HEK293 (cell line): ENCODE results near the gene EGFL8.
A peak's percentile ranks its signal among the peaks of the same experiment; 100 is the strongest.

Experiments used
- CTCF ChIA-PET: fragments of 350-600 bp; formaldehyde crosslinking; extraction: SDS; loops from one replicate; lab custom pipeline; 2021; ENCODE audit warnings: antibody characterized with exemption; lab: Yijun Ruan, JAX
- POLR2A ChIA-PET: fragments of 300-600 bp; formaldehyde crosslinking; extraction: SDS; loops from one replicate; lab custom pipeline; 2020; ENCODE audit warnings: antibody characterized with exemption, inconsistent platforms; lab: Yijun Ruan, JAX
- H3K27ac ChIP-seq: fragments of 200-500 bp; sonication (Bioruptor generic); 2 replicates; pipeline ENCODE4 v1.5.1; 2014; ENCODE audit warnings: low read depth, low read length, control low read depth, inconsistent platforms; ENCODE audit errors: extremely low read depth
- H3K36me3 ChIP-seq, 2 experiments: fragments of 200-500 bp in 1 of 2; sonication (Bioruptor generic) in 1 of 2; 1 replicate in 1 of 2; 2 replicates in 1 of 2; pipeline ENCODE4 v1.5.1; 2014 to 2017; ENCODE audit warnings: inconsistent platforms in 2 of 2, low read length in 2 of 2; ENCODE audit not compliant: control insufficient read depth in 2 of 2, insufficient read depth in 1 of 2
- H3K4me1 ChIP-seq: fragments of 200-500 bp; sonication (Bioruptor generic); 2 replicates; pipeline ENCODE4 v1.5.1; 2014; ENCODE audit warnings: mild to moderate bottlenecking, low read length, inconsistent platforms; ENCODE audit not compliant: control insufficient read depth, insufficient read depth
- H3K4me3 ChIP-seq: 2 replicates; pipeline ENCODE4 v1.5.1; 2011; ENCODE audit warnings: low read depth, mild to moderate bottlenecking, control low read depth, low read length, moderate library complexity
- H3K9me3 ChIP-seq: fragments of 200-500 bp; sonication (Bioruptor generic); 2 replicates; pipeline ENCODE4 v1.5.1; 2014; ENCODE audit warnings: low read depth, low read length, inconsistent platforms; ENCODE audit not compliant: control insufficient read depth, insufficient read depth
- IKZF3 ChIP-seq: fragments of 450-650 bp; IDR thresholded peaks from 2 replicates; pipeline ENCODE4 v1.5.0; 2018; ENCODE audit warnings: missing biosample characterization, mild to moderate bottlenecking, missing genetic modification characterization, moderate library complexity
- PBX3 ChIP-seq: sonication (generic); formaldehyde crosslinking; IDR thresholded peaks from 2 replicates; pipeline ENCODE4 v1.8.1; 2022; ENCODE audit warnings: mild to moderate bottlenecking, moderate library complexity, missing genetic modification reagents
- RBAK ChIP-seq: fragments of 450-650 bp; formaldehyde crosslinking; IDR thresholded peaks from 2 replicates; pipeline ENCODE4 v1.5.1; 2016; ENCODE audit warnings: missing biosample characterization, missing genetic modification characterization
- ZBTB17 ChIP-seq: fragments of 450-650 bp; formaldehyde crosslinking; IDR thresholded peaks from 2 replicates; pipeline ENCODE4 v1.5.1; 2016; ENCODE audit warnings: missing biosample characterization, missing genetic modification characterization
- ZFHX2 ChIP-seq: fragments of 450-650 bp; formaldehyde crosslinking; conservative IDR thresholded peaks from 2 replicates; pipeline ENCODE4 v1.5.1; 2016; ENCODE audit warnings: missing biosample characterization, missing genetic modification characterization
- ZFP69B ChIP-seq: fragments of 450-650 bp; formaldehyde crosslinking; IDR thresholded peaks from 2 replicates; pipeline ENCODE4 v1.5.1; 2016; ENCODE audit warnings: missing biosample characterization, missing genetic modification characterization
- ZNF138 ChIP-seq: fragments of 450-650 bp; formaldehyde crosslinking; IDR thresholded peaks from 2 replicates; pipeline ENCODE4 v1.5.1; 2016; ENCODE audit warnings: missing biosample characterization, missing genetic modification characterization, borderline replicate concordance
- ZNF169 ChIP-seq: fragments of 450-650 bp; formaldehyde crosslinking; IDR thresholded peaks from 2 replicates; pipeline ENCODE4 v1.5.1; 2016; ENCODE audit warnings: missing biosample characterization, missing genetic modification characterization
- ZNF221 ChIP-seq: fragments of 450-650 bp; formaldehyde crosslinking; IDR thresholded peaks from 2 replicates; pipeline ENCODE4 v1.5.1; 2017; ENCODE audit warnings: missing biosample characterization, missing genetic modification characterization, borderline replicate concordance
- ZNF223 ChIP-seq: fragments of 450-650 bp; formaldehyde crosslinking; IDR thresholded peaks from 2 replicates; pipeline ENCODE4 v1.5.1; 2016; ENCODE audit warnings: missing biosample characterization, missing genetic modification characterization
- ZNF311 ChIP-seq: fragments of 450-650 bp; formaldehyde crosslinking; IDR thresholded peaks from 2 replicates; pipeline ENCODE4 v1.5.1; 2017; ENCODE audit warnings: missing biosample characterization, missing genetic modification characterization, borderline replicate concordance
- ZNF354C ChIP-seq: fragments of 450-650 bp; formaldehyde crosslinking; IDR thresholded peaks from 2 replicates; pipeline ENCODE4 v1.5.1; 2016; ENCODE audit warnings: missing biosample characterization, missing genetic modification characterization, low read depth, borderline replicate concordance
- ZNF544 ChIP-seq: fragments of 450-650 bp; formaldehyde crosslinking; IDR thresholded peaks from 2 replicates; pipeline ENCODE4 v1.5.0; 2017; ENCODE audit warnings: missing biosample characterization, missing genetic modification characterization
- ZNF549 ChIP-seq: fragments of 450-650 bp; IDR thresholded peaks from 2 replicates; pipeline ENCODE4 v1.5.1; 2018; ENCODE audit warnings: missing biosample characterization, missing genetic modification characterization, mild to moderate bottlenecking, inconsistent platforms, moderate library complexity
- ZNF571 ChIP-seq: fragments of 450-650 bp; formaldehyde crosslinking; IDR thresholded peaks from 2 replicates; pipeline ENCODE4 v1.5.0; 2017; ENCODE audit warnings: missing biosample characterization, missing genetic modification characterization
- ZNF626 ChIP-seq: fragments of 450-650 bp; sonication (Bioruptor Pico); formaldehyde crosslinking; IDR thresholded peaks from 2 replicates; pipeline ENCODE4 v1.5.1; 2018; ENCODE audit warnings: missing biosample characterization, missing genetic modification characterization, inconsistent platforms
- ZNF747 ChIP-seq: fragments of 450-650 bp; formaldehyde crosslinking; IDR thresholded peaks from 2 replicates; pipeline ENCODE4 v1.5.1; 2016; ENCODE audit warnings: missing biosample characterization, missing genetic modification characterization
- ZNF791 ChIP-seq: fragments of 450-650 bp; formaldehyde crosslinking; IDR thresholded peaks from 2 replicates; pipeline ENCODE4 v1.5.1; 2016; ENCODE audit warnings: missing biosample characterization, missing genetic modification characterization
- TF ChIP-seq, protein P1 (sequence below): fragments of 450-650 bp; formaldehyde crosslinking; IDR thresholded peaks from 2 replicates; pipeline ENCODE4 v1.5.1; 2017; ENCODE audit warnings: missing biosample characterization, missing genetic modification characterization
- TF ChIP-seq, protein P2 (sequence below): fragments of 450-650 bp; IDR thresholded peaks from 2 replicates; pipeline ENCODE4 v1.5.1; 2018; ENCODE audit warnings: missing biosample characterization, missing genetic modification characterization

The EGFL8 gene

GRCh38 chr6:32183030-32183429 lies 18.6 kb downstream of the EGFL8 start:
- H3K36me3 ChIP-seq = peaks cover 0 to 68% of the 10 kb centered on the region in 2 experiments; a peak in 2 of 3 replicates

DNA sequence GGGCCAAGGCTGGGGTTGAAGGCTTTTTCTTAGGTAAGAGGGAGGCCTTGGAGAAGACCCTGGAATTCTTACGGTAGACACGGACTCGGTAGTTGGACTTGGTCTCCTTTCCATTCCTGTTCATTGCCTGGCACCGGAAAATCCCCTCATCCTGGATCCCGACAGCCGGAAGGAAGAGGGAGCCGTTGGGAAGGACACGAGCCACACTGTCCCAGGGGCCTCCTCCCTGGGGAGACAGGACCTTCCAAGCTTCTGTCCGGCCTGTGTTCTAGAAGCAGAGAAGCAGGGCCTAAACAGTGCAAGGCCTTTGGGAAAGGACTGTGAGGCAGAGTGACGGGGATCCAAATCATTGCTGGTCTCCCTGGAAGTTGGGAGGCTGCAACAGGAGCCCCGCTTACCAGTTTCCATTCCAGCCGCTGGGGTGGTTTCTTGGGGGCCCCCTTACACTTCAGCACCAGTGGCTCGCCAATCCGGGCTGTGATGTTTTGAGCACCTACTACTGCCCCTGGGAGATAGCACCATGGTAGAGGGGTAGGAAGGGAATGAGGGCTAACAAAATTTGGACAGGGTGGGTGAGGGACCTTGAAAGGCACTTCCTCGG lies 19.2 kb downstream of the EGFL8 start:
- ChIA-PET POLR2A (interaction anchor here (3.0 kb wide), 1 partner anchor 11 kb away, joined by 19 read pairs; no protein-coding TSS in a partner anchor), CTCF (interaction anchor here (2.1 kb wide), 1 partner anchor 12 kb away, joined by 9 read pairs; no protein-coding TSS in a partner anchor)
- Histone ChIP-seq H3K27ac (no peak overlapping the region), H3K4me1 (peaks cover 7% of the 10 kb centered on the region), H3K4me3 (no peak overlapping the region), H3K36me3 (peaks cover 0 to 73% of the 10 kb centered on the region in 2 experiments; a peak in 2 of 3 replicates), H3K9me3 (no peaks in the 10 kb centered on the region)
- no peak for TF ChIP-seq PBX3 (CRISPR knock-in tag)
- TF ChIP-seq IKZF3 (tag by site-specific recombination) = 0 out of 2 replicates have a peak, but pooled peaks have one; percentile 16
- no peak for TF ChIP-seq ZNF223 (tag by site-specific recombination)

More at GRCh38 chr6:32183030-32183429, 18.6 kb downstream of the EGFL8 start:
- ChIA-PET POLR2A (interaction anchor here (0.6 to 3.0 kb wide), 4 partner anchors 12 to 264 kb away, joined by 3 to 19 read pairs (median 6); partner anchors contain the start of gene FKBPL), CTCF (interaction anchor here (2.1 kb wide), 1 partner anchor 12 kb away, joined by 9 read pairs; no protein-coding TSS in a partner anchor)
- H3K4me1 ChIP-seq = peaks cover 7% of the 10 kb centered on the region
- TF ChIP-seq ZFHX2 = peak; percentile 62
- no peak for TF ChIP-seq ZNF544 (tag by site-specific recombination)
- no peak overlapping the region for H3K27ac ChIP-seq
- no peak overlapping the region for H3K4me3 ChIP-seq
- no peaks in the 10 kb centered on the region for H3K9me3 ChIP-seq

GRCh38 chr6:32184084-32184640 lies 19.8 kb downstream of the EGFL8 start, which contains the start of gene AGER:
TSS of gene AGER (minus strand) at chr6:32184253. CDS start at chr6:32184222, 31 bp downstream.
- TF ChIP-seq ZNF626 (tag by site-specific recombination) = no peak
- no peak for TF ChIP-seq ZNF354C (tag by site-specific recombination)
- no peak for TF ChIP-seq ZNF221 (tag by site-specific recombination)
- TF ChIP-seq ZBTB17 (tag by site-specific recombination) = no peak
- TF ChIP-seq ZNF571 = no peak
- no peak for TF ChIP-seq ZNF747 (tag by site-specific recombination)
- TF ChIP-seq, protein P1, sequence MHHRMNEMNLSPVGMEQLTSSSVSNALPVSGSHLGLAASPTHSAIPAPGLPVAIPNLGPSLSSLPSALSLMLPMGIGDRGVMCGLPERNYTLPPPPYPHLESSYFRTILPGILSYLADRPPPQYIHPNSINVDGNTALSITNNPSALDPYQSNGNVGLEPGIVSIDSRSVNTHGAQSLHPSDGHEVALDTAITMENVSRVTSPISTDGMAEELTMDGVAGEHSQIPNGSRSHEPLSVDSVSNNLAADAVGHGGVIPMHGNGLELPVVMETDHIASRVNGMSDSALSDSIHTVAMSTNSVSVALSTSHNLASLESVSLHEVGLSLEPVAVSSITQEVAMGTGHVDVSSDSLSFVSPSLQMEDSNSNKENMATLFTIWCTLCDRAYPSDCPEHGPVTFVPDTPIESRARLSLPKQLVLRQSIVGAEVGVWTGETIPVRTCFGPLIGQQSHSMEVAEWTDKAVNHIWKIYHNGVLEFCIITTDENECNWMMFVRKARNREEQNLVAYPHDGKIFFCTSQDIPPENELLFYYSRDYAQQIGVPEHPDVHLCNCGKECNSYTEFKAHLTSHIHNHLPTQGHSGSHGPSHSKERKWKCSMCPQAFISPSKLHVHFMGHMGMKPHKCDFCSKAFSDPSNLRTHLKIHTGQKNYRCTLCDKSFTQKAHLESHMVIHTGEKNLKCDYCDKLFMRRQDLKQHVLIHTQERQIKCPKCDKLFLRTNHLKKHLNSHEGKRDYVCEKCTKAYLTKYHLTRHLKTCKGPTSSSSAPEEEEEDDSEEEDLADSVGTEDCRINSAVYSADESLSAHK (tag by site-specific recombination) = no peak
- no peak for TF ChIP-seq ZNF169 (tag by site-specific recombination)
- no peak for TF ChIP-seq ZNF791
- TF ChIP-seq ZNF311 (tag by site-specific recombination) = no peak
- TF ChIP-seq RBAK (tag by site-specific recombination) = no peak
- no peak for TF ChIP-seq ZNF549
- TF ChIP-seq, protein P2, sequence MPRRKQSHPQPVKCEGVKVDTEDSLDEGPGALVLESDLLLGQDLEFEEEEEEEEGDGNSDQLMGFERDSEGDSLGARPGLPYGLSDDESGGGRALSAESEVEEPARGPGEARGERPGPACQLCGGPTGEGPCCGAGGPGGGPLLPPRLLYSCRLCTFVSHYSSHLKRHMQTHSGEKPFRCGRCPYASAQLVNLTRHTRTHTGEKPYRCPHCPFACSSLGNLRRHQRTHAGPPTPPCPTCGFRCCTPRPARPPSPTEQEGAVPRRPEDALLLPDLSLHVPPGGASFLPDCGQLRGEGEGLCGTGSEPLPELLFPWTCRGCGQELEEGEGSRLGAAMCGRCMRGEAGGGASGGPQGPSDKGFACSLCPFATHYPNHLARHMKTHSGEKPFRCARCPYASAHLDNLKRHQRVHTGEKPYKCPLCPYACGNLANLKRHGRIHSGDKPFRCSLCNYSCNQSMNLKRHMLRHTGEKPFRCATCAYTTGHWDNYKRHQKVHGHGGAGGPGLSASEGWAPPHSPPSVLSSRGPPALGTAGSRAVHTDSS = no peak
- TF ChIP-seq ZNF138 (tag by site-specific recombination) = no peak
- TF ChIP-seq ZFP69B = no peak
- ChIA-PET CTCF (interaction anchor here (2.1 kb wide), 1 partner anchor 11 kb away, joined by 9 read pairs; no protein-coding TSS in a partner anchor), POLR2A (no interaction called here)
- H3K4me1 ChIP-seq = peaks cover 4% of the 10 kb centered on the region
- no peaks in the 10 kb centered on the region for H3K9me3 ChIP-seq
- H3K27ac ChIP-seq = no peak within 1 kb of the TSS
- H3K4me3 ChIP-seq = no peak within 1 kb of the TSS
- peaks cover 0 to 73% of the 10 kb centered on the region in 2 experiments; a peak in 2 of 3 replicates for H3K36me3 ChIP-seq
